Vagina (tissue), 2 donors: ENCODE data around the gene ODAD3.

Experiments used
- POLR2A ChIP-seq, 2 donors: fragments of 450-650 bp; IDR thresholded peaks; one replicate each; pipeline ENCODE4 v1.6.1; 2017; ENCODE audit warnings: antibody characterized with exemption in 2 of 2, mild to moderate bottlenecking in 2 of 2, moderate library complexity in 2 of 2
- POLR2AphosphoS5 ChIP-seq, 2 donors: sonication (generic); formaldehyde crosslinking; IDR thresholded peaks; one replicate each; pipeline ENCODE4 v1.9.0; 2017; ENCODE audit warnings: antibody characterized with exemption in 2 of 2, mild to moderate bottlenecking in 2 of 2, low read depth in 1 of 2; ENCODE audit not compliant: insufficient read depth in 1 of 2
- TF ChIP-seq, protein P1 (sequence below), 3 experiments: fragments of 450-650 bp in 2 of 3; fragments of 200-600 bp in 1 of 3; sonication (generic) in 1 of 3; IDR thresholded peaks; one replicate each; pipeline ENCODE4 v1.5.1; 2017 to 2019; ENCODE audit warnings: antibody characterized with exemption in 3 of 3, mild to moderate bottlenecking in 2 of 3, moderate library complexity in 2 of 3

DNA sequence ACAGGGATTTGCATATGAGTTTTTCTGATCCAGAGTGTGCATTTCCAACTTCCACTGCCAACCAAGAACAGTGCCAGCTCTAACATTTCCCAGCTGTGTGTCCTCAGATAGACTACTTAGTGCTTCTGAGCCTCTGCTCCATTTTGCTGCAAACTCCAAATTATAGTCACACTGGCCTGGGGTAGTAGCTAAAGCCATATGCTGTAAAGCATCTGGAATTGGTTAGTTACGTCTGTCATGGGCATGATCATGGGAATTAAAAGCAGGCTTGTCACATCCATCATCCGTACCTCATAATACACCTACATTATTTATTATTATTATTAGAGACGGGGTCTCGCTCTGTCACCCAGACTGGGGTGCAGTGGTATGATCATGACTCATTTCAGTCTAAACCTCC lies 38.8 kb upstream of the ODAD3 start:
- TF ChIP-seq, protein P1, sequence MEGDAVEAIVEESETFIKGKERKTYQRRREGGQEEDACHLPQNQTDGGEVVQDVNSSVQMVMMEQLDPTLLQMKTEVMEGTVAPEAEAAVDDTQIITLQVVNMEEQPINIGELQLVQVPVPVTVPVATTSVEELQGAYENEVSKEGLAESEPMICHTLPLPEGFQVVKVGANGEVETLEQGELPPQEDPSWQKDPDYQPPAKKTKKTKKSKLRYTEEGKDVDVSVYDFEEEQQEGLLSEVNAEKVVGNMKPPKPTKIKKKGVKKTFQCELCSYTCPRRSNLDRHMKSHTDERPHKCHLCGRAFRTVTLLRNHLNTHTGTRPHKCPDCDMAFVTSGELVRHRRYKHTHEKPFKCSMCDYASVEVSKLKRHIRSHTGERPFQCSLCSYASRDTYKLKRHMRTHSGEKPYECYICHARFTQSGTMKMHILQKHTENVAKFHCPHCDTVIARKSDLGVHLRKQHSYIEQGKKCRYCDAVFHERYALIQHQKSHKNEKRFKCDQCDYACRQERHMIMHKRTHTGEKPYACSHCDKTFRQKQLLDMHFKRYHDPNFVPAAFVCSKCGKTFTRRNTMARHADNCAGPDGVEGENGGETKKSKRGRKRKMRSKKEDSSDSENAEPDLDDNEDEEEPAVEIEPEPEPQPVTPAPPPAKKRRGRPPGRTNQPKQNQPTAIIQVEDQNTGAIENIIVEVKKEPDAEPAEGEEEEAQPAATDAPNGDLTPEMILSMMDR (IDR thresholded peaks at IDR 0.05) = no peak
- TF ChIP-seq POLR2A (IDR thresholded peaks at IDR 0.05) (no peak), POLR2AphosphoS5 (IDR thresholded peaks at IDR 0.05; ENCODE audit: insufficient read depth in 1 of 2, low read depth in 1 of 2) (no peak)
